ENCODE data around the gene PLXNC1. TPM values are rescaled to one million over a fixed set of nuclear protein-coding genes. Genes with fewer than 3 reads are reported as not detected.

Gene PLXNC1
- total and polyA plus RNA-seq, 9 of the 15 experiments (the other 6 are each of a cell fraction or from before 2014, with no cell fraction given), result 0.08 to 0.87 (median 0.28) TPM

DNA sequence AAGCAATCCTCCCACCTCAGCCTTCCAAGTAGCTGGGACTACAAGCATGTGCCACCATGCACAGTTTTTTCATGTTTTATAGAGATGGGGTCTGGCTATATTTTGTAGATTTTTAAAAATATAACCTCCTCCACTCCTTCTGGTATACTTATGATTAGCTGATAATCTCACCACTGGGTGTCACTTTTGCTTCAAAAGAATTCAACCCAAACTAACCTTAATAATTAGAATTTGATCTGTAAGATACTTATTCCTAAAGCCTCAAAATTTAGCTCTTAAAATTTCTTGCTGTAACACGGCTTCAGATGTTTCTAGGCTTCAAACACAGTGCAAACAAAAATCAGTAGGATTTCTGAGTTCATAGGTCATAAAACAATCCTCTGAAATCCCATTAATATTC, 181.0 kb downstream of the PLXNC1 start:
- CTCF ChIA-PET (ENCODE audit: low intra/inter-chr PET ratio), result no interaction called here

More for the DNA sequence above, 181.0 kb downstream of the PLXNC1 start:
- H3K4me3 ChIP-seq, result no peak overlapping the region
- H2AFZ ChIP-seq (ENCODE audit: low read depth, low read length), result no peak overlapping the region
- no peaks in the 10 kb centered on the region for H3K4me1 ChIP-seq (replicated peaks in 1 of 2; ENCODE audit: control insufficient read depth in 2 of 2, insufficient read depth in 2 of 2, low read length in 2 of 2)
- H3K27me3 ChIP-seq (ENCODE audit: control insufficient read depth in 2 of 2, insufficient read depth in 2 of 2, low read length in 2 of 2), result no peaks in the 10 kb centered on the region
- FAIRE-seq (no peak), DNase-seq (ENCODE audit: extremely low read depth in 1 of 4, low spot score in 3 of 4) (no peak), ATAC-seq (no peak)
- H3K9ac ChIP-seq (ENCODE audit: insufficient read depth in 1 of 2, low read depth in 2 of 2, low read length in 2 of 2), result no peak overlapping the region
- H3K9me1 ChIP-seq (ENCODE audit: control insufficient read depth, insufficient read depth, low read length), result no peaks in the 10 kb centered on the region
- H3K4me2 ChIP-seq (ENCODE audit: insufficient read depth, low read length), result no peak overlapping the region
- no peaks in the 10 kb centered on the region for H3K9me3 ChIP-seq (replicated peaks; ENCODE audit: control insufficient read depth, insufficient read depth, low read depth, low read length)
- no peaks in the 10 kb centered on the region for H3K79me2 ChIP-seq (ENCODE audit: control insufficient read depth, insufficient read depth, low read length)
- intact Hi-C loops (cut with micrococcal nuclease), result no loop called here
- H3K36me3 ChIP-seq (ENCODE audit: control insufficient read depth, insufficient read depth, low read length), result peaks cover 44% of the 10 kb centered on the region
- in situ Hi-C loops (cut with MboI), result no loop called here
- TF ChIP-seq MCM3 (IDR thresholded peaks at IDR 0.05) (no peak), ERF (CRISPR knock-in tag; IDR thresholded peaks at IDR 0.05) (no peak), KLF10 (CRISPR knock-in tag; IDR thresholded peaks at IDR 0.05) (no peak), HCFC1 (IDR thresholded peaks at IDR 0.05; ENCODE audit: low read depth, low read length) (no peak), TAF7 (tag; IDR thresholded peaks at IDR 0.05) (no peak), SMARCE1 (IDR thresholded peaks at IDR 0.05) (no peak)
- TF ChIP-seq, protein P1, sequence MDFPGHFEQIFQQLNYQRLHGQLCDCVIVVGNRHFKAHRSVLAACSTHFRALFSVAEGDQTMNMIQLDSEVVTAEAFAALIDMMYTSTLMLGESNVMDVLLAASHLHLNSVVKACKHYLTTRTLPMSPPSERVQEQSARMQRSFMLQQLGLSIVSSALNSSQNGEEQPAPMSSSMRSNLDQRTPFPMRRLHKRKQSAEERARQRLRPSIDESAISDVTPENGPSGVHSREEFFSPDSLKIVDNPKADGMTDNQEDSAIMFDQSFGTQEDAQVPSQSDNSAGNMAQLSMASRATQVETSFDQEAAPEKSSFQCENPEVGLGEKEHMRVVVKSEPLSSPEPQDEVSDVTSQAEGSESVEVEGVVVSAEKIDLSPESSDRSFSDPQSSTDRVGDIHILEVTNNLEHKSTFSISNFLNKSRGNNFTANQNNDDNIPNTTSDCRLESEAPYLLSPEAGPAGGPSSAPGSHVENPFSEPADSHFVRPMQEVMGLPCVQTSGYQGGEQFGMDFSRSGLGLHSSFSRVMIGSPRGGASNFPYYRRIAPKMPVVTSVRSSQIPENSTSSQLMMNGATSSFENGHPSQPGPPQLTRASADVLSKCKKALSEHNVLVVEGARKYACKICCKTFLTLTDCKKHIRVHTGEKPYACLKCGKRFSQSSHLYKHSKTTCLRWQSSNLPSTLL (IDR thresholded peaks at IDR 0.05), result no peak
- POLR2A ChIA-PET, result interaction anchor here (0.6 kb wide), 1 partner anchor 9 kb away, joined by 3 read pairs; no protein-coding TSS in a partner anchor
- no TSS peak for BruUV-seq (replicated peaks)
- no CpG with 5 or more reads among the region's 1 CpG for WGBS (ENCODE audit: insufficient coverage, low coverage, missing lambda C conversion rate)
- H4K20me1 ChIP-seq (replicated peaks; ENCODE audit: control insufficient read depth, insufficient read depth, low read length), result no peaks in the 10 kb centered on the region
- no peak overlapping the region for H3K27ac ChIP-seq (ENCODE audit: extremely low read depth, low read depth, low read length)

All from K562 (cell line).